HEK293 (cell line): ENCODE results near the gene AMZ1.

ENCODE experiments used
- CTCF ChIA-PET: fragments of 350-600 bp; formaldehyde crosslinking; extraction: SDS; loops from one replicate; lab custom pipeline; 2021; ENCODE audit warnings: antibody characterized with exemption; lab: Yijun Ruan, JAX
- POLR2A ChIA-PET: fragments of 300-600 bp; formaldehyde crosslinking; extraction: SDS; loops from one replicate; lab custom pipeline; 2020; ENCODE audit warnings: antibody characterized with exemption, inconsistent platforms; lab: Yijun Ruan, JAX
- H3K27ac ChIP-seq: fragments of 200-500 bp; sonication (Bioruptor generic); 2 replicates; pipeline ENCODE4 v1.5.1; 2014; ENCODE audit warnings: low read depth, low read length, control low read depth, inconsistent platforms; ENCODE audit errors: extremely low read depth
- H3K36me3 ChIP-seq, 2 experiments: fragments of 200-500 bp in 1 of 2; sonication (Bioruptor generic) in 1 of 2; 1 replicate in 1 of 2; 2 replicates in 1 of 2; pipeline ENCODE4 v1.5.1; 2014 to 2017; ENCODE audit warnings: inconsistent platforms in 2 of 2, low read length in 2 of 2; ENCODE audit not compliant: control insufficient read depth in 2 of 2, insufficient read depth in 1 of 2
- H3K4me1 ChIP-seq: fragments of 200-500 bp; sonication (Bioruptor generic); 2 replicates; pipeline ENCODE4 v1.5.1; 2014; ENCODE audit warnings: mild to moderate bottlenecking, low read length, inconsistent platforms; ENCODE audit not compliant: control insufficient read depth, insufficient read depth
- H3K4me3 ChIP-seq: 2 replicates; pipeline ENCODE4 v1.5.1; 2011; ENCODE audit warnings: low read depth, mild to moderate bottlenecking, control low read depth, low read length, moderate library complexity
- H3K9me3 ChIP-seq: fragments of 200-500 bp; sonication (Bioruptor generic); 2 replicates; pipeline ENCODE4 v1.5.1; 2014; ENCODE audit warnings: low read depth, low read length, inconsistent platforms; ENCODE audit not compliant: control insufficient read depth, insufficient read depth
- BCL11B ChIP-seq: fragments of 450-650 bp; formaldehyde crosslinking; IDR thresholded peaks from 2 replicates; pipeline ENCODE4 v1.5.1; 2016; ENCODE audit warnings: low read depth, missing biosample characterization, missing genetic modification characterization
- BCL6B ChIP-seq: fragments of 450-650 bp; formaldehyde crosslinking; IDR thresholded peaks from 2 replicates; pipeline ENCODE4 v1.5.1; 2017; ENCODE audit warnings: missing biosample characterization, missing genetic modification characterization
- GLI2 ChIP-seq: fragments of 450-650 bp; formaldehyde crosslinking; IDR thresholded peaks from 2 replicates; pipeline ENCODE4; 2017; ENCODE audit warnings: missing biosample characterization, missing genetic modification characterization, low read depth, borderline replicate concordance
- HOXD13 ChIP-seq: sonication (generic); formaldehyde crosslinking; IDR thresholded peaks from 2 replicates; pipeline ENCODE4 v1.8.0; 2022; ENCODE audit warnings: missing genetic modification reagents, borderline replicate concordance
- KLF1 ChIP-seq: fragments of 450-650 bp; formaldehyde crosslinking; IDR thresholded peaks from 2 replicates; pipeline ENCODE4 v1.5.1; 2016; ENCODE audit warnings: missing biosample characterization, missing genetic modification characterization
- KLF8 ChIP-seq: fragments of 450-650 bp; formaldehyde crosslinking; IDR thresholded peaks from 2 replicates; pipeline ENCODE4 v1.5.1; 2016; ENCODE audit warnings: missing biosample characterization, missing genetic modification characterization
- MEIS1 ChIP-seq: sonication (generic); formaldehyde crosslinking; IDR thresholded peaks from 2 replicates; pipeline ENCODE4 v1.8.1; 2022; ENCODE audit warnings: missing genetic modification reagents, mild to moderate bottlenecking, borderline replicate concordance
- REST ChIP-seq: fragments of 450-650 bp; formaldehyde crosslinking; IDR thresholded peaks from 2 replicates; pipeline ENCODE4 v1.5.1; 2016; ENCODE audit warnings: missing biosample characterization, missing genetic modification characterization
- SALL2 ChIP-seq: fragments of 450-650 bp; formaldehyde crosslinking; IDR thresholded peaks from 2 replicates; pipeline ENCODE4 v1.5.0; 2017; ENCODE audit warnings: missing biosample characterization, mild to moderate bottlenecking, missing genetic modification characterization, borderline replicate concordance
- TSHZ1 ChIP-seq: fragments of 450-650 bp; formaldehyde crosslinking; IDR thresholded peaks from 2 replicates; pipeline ENCODE4 v1.5.1; 2016; ENCODE audit warnings: missing biosample characterization, missing genetic modification characterization, borderline replicate concordance
- ZBTB8A ChIP-seq: fragments of 450-650 bp; formaldehyde crosslinking; IDR thresholded peaks from 2 replicates; pipeline ENCODE4 v1.5.1; 2016; ENCODE audit warnings: missing biosample characterization, missing genetic modification characterization
- ZFP41 ChIP-seq: fragments of 450-650 bp; formaldehyde crosslinking; IDR thresholded peaks from 2 replicates; pipeline ENCODE4 v1.5.1; 2016; ENCODE audit warnings: missing biosample characterization, missing genetic modification characterization, borderline replicate concordance
- ZFP69B ChIP-seq: fragments of 450-650 bp; formaldehyde crosslinking; IDR thresholded peaks from 2 replicates; pipeline ENCODE4 v1.5.1; 2016; ENCODE audit warnings: missing biosample characterization, missing genetic modification characterization
- ZNF10 ChIP-seq: fragments of 450-650 bp; formaldehyde crosslinking; IDR thresholded peaks from 2 replicates; pipeline ENCODE4 v1.5.1; 2017; ENCODE audit warnings: missing biosample characterization, missing genetic modification characterization
- ZNF114 ChIP-seq: fragments of 450-650 bp; formaldehyde crosslinking; IDR thresholded peaks from 2 replicates; pipeline ENCODE4 v1.5.0; 2017; ENCODE audit warnings: missing biosample characterization, missing genetic modification characterization
- ZNF16 ChIP-seq: fragments of 450-650 bp; formaldehyde crosslinking; IDR thresholded peaks from 2 replicates; pipeline ENCODE4 v1.5.1; 2016; ENCODE audit warnings: low read depth, missing biosample characterization, missing genetic modification characterization
- ZNF23 ChIP-seq: fragments of 450-650 bp; formaldehyde crosslinking; IDR thresholded peaks from 2 replicates; pipeline ENCODE4 v1.5.1; 2016; ENCODE audit warnings: missing biosample characterization, missing genetic modification characterization, borderline replicate concordance
- ZNF239 ChIP-seq: fragments of 450-650 bp; formaldehyde crosslinking; IDR thresholded peaks from 2 replicates; pipeline ENCODE4 v1.5.1; 2016; ENCODE audit warnings: missing biosample characterization, missing genetic modification characterization
- ZNF302 ChIP-seq: fragments of 450-650 bp; formaldehyde crosslinking; IDR thresholded peaks from 2 replicates; pipeline ENCODE4 v1.5.1; 2016; ENCODE audit warnings: missing biosample characterization, missing genetic modification characterization, low read depth
- ZNF362 ChIP-seq: fragments of 450-650 bp; formaldehyde crosslinking; IDR thresholded peaks from 2 replicates; pipeline ENCODE4 v1.5.1; 2016; ENCODE audit warnings: missing biosample characterization, missing genetic modification characterization
- ZNF366 ChIP-seq: fragments of 450-650 bp; formaldehyde crosslinking; conservative IDR thresholded peaks from 2 replicates; pipeline ENCODE4 v1.5.1; 2016; ENCODE audit warnings: missing biosample characterization, missing genetic modification characterization
- ZNF37A ChIP-seq: fragments of 450-650 bp; IDR thresholded peaks from 2 replicates; pipeline ENCODE4 v1.5.1; 2018; ENCODE audit warnings: missing biosample characterization, missing genetic modification characterization
- ZNF549 ChIP-seq: fragments of 450-650 bp; IDR thresholded peaks from 2 replicates; pipeline ENCODE4 v1.5.1; 2018; ENCODE audit warnings: missing biosample characterization, missing genetic modification characterization, mild to moderate bottlenecking, inconsistent platforms, moderate library complexity
- ZNF623 ChIP-seq: fragments of 450-650 bp; formaldehyde crosslinking; IDR thresholded peaks from 2 replicates; pipeline ENCODE4 v1.5.1; 2016; ENCODE audit warnings: missing biosample characterization, missing genetic modification characterization
- ZNF624 ChIP-seq: fragments of 450-650 bp; formaldehyde crosslinking; IDR thresholded peaks from 2 replicates; pipeline ENCODE4 v1.5.1; 2017; ENCODE audit warnings: missing biosample characterization, missing genetic modification characterization
- ZNF692 ChIP-seq: fragments of 450-650 bp; formaldehyde crosslinking; IDR thresholded peaks from 2 replicates; pipeline ENCODE4 v1.5.1; 2016; ENCODE audit warnings: missing biosample characterization, missing genetic modification characterization
- ZSCAN16 ChIP-seq: fragments of 450-650 bp; formaldehyde crosslinking; IDR thresholded peaks from 2 replicates; pipeline ENCODE4 v1.5.1; 2016; ENCODE audit warnings: missing biosample characterization, missing genetic modification characterization
- ZSCAN18 ChIP-seq: fragments of 450-650 bp; formaldehyde crosslinking; IDR thresholded peaks from 2 replicates; pipeline ENCODE4 v1.5.1; 2016; ENCODE audit warnings: missing biosample characterization, missing genetic modification characterization
- ZSCAN30 ChIP-seq: fragments of 450-650 bp; IDR thresholded peaks from 2 replicates; pipeline ENCODE4 v1.5.1; 2018; ENCODE audit warnings: missing biosample characterization, mild to moderate bottlenecking, missing genetic modification characterization, moderate library complexity

The AMZ1 gene

GRCh38 chr7:2684501-2684900 is 3.5 kb upstream of the AMZ1 start:
- H3K4me3 ChIP-seq = no peak overlapping the region
- ChIA-PET CTCF (interaction anchor here (0.6 to 5.8 kb wide), 4 partner anchors 13 to 142 kb away, joined by 4 to 27 read pairs (median 4); no protein-coding TSS in a partner anchor), POLR2A (no interaction called here)

GRCh38 chr7:2686101-2686500 is 1.9 kb upstream of the AMZ1 start:
- H3K4me1 ChIP-seq = no peaks in the 10 kb centered on the region
- H3K4me3 ChIP-seq = no peak overlapping the region
- no peaks in the 10 kb centered on the region for H3K36me3 ChIP-seq
- ChIA-PET CTCF (interaction anchor here (0.8 to 6.4 kb wide), 3 partner anchors 23 to 235 kb away, joined by 3 to 39 read pairs (median 4); no protein-coding TSS in a partner anchor), POLR2A (interaction anchor here (0.7 kb wide), 1 partner anchor 13 kb away, joined by 3 read pairs; no protein-coding TSS in a partner anchor)
- no peak overlapping the region for H3K27ac ChIP-seq
- no peaks in the 10 kb centered on the region for H3K9me3 ChIP-seq
- TF ChIP-seq ZNF692 (tag by site-specific recombination) = no peak
- TF ChIP-seq GLI2 (tag by site-specific recombination) = no peak
- no peak for TF ChIP-seq ZNF549 (tag by site-specific recombination)
- no peak for TF ChIP-seq TSHZ1 (tag by site-specific recombination)
- no peak for TF ChIP-seq ZFP69B
- no peak for TF ChIP-seq ZSCAN30
- no peak for TF ChIP-seq ZNF623
- no peak for TF ChIP-seq REST (tag by site-specific recombination)
- no peak for TF ChIP-seq ZNF239 (tag by site-specific recombination)
- TF ChIP-seq ZNF362 (tag by site-specific recombination) = no peak
- no peak for TF ChIP-seq ZNF624 (tag by site-specific recombination)
- TF ChIP-seq ZNF302 = no peak

More at GRCh38 chr7:2684501-2684900, 3.5 kb upstream of the AMZ1 start:
- Histone ChIP-seq H3K9me3 (no peaks in the 10 kb centered on the region), H3K27ac (no peak overlapping the region), H3K4me1 (no peaks in the 10 kb centered on the region), H3K36me3 (no peaks in the 10 kb centered on the region)
- TF ChIP-seq ZNF366 (tag by site-specific recombination) (no peak), HOXD13 (CRISPR knock-in tag) (no peak), ZNF10 (no peak), ZSCAN16 (no peak), SALL2 (no peak), ZNF16 (tag by site-specific recombination) (no peak), ZFP41 (no peak), KLF1 (no peak), BCL11B (tag by site-specific recombination) (no peak), BCL6B (tag by site-specific recombination) (no peak), ZNF37A (tag by site-specific recombination) (no peak), KLF8 (tag by site-specific recombination) (no peak), MEIS1 (no peak), ZBTB8A (tag by site-specific recombination) (no peak), ZNF23 (no peak), ZNF114 (tag by site-specific recombination) (no peak), ZSCAN18 (no peak)
